Spleen (tissue), 11 donors: Measurements from ENCODE around the gene DDB1. TPM values are rescaled to one million over a fixed set of nuclear protein-coding genes. Genes with fewer than 3 reads are reported as not detected.

ENCODE experiments used
- DNase-seq: peaks from one replicate; pipeline ENCODE4 v3.0.0-alpha.2; 2020
- H3K27ac ChIP-seq, 8 donors: fragments of 200-600 bp; sonication (generic) in 7 of 8; 1 replicate in 4 of 8; 2 replicates in 4 of 8; pipeline versions ENCODE4 v1.5.0 to v1.8.0; 2016 to 2021; ENCODE audit warnings: inconsistent platforms in 4 of 8, mild to moderate bottlenecking in 4 of 8, moderate library complexity in 1 of 8
- H3K27me3 ChIP-seq, 7 donors: fragments of 200-600 bp; sonication (generic) in 6 of 7; replicated peaks in 1 of 7; 1 replicate in 4 of 7; 2 replicates in 3 of 7; pipeline versions ENCODE4 v1.5.0 to v1.8.0; 2016 to 2021; ENCODE audit warnings: inconsistent platforms in 3 of 7, mild to moderate bottlenecking in 1 of 7
- H3K36me3 ChIP-seq, 6 donors: fragments of 200-600 bp; sonication (generic) in 5 of 6; 1 replicate in 4 of 6; 2 replicates in 2 of 6; pipeline versions ENCODE4 v1.5.0 to v1.8.0; 2016 to 2021; ENCODE audit warnings: inconsistent platforms in 2 of 6
- H3K4me1 ChIP-seq, 6 donors: fragments of 200-600 bp; sonication (generic) in 5 of 6; 1 replicate in 3 of 6; 2 replicates in 3 of 6; pipeline versions ENCODE4 v1.5.0 to v1.8.0; 2016 to 2021; ENCODE audit warnings: inconsistent platforms in 3 of 6
- H3K4me3 ChIP-seq, 8 donors: fragments of 200-600 bp; sonication (generic) in 7 of 8; 1 replicate in 4 of 8; 2 replicates in 4 of 8; pipeline versions ENCODE4 v1.5.0 to v1.8.0; 2016 to 2021; ENCODE audit warnings: inconsistent platforms in 4 of 8, mild to moderate bottlenecking in 4 of 8, moderate library complexity in 2 of 8
- H3K9me3 ChIP-seq, 8 donors: fragments of 200-600 bp; sonication (generic) in 7 of 8; 1 replicate in 4 of 8; 2 replicates in 4 of 8; pipeline versions ENCODE4 v1.5.0 to v1.8.0; 2016 to 2021; ENCODE audit warnings: inconsistent platforms in 4 of 8
- CTCF ChIP-seq, 11 experiments: fragments of 200-600 bp in 7 of 11; fragments of 450-650 bp in 4 of 11; sonication (generic) in 4 of 11; IDR thresholded peaks in 8 of 11; conservative IDR thresholded peaks in 3 of 11; 1 replicate in 7 of 11; 2 replicates in 4 of 11; pipeline versions ENCODE4 v1.4.0 to v1.8.0; 2016 to 2021; ENCODE audit warnings: antibody characterized with exemption in 11 of 11, inconsistent platforms in 4 of 11, mild to moderate bottlenecking in 1 of 11
- POLR2A ChIP-seq, 3 donors: fragments of 450-650 bp; IDR thresholded peaks; one replicate each; pipeline ENCODE4 v1.5.1; 2017; ENCODE audit warnings: antibody characterized with exemption in 3 of 3, mild to moderate bottlenecking in 1 of 3
- POLR2AphosphoS5 ChIP-seq, 3 donors: sonication (generic); formaldehyde crosslinking; IDR thresholded peaks; one replicate each; pipeline ENCODE4 v1.5.1; 2017; ENCODE audit warnings: antibody characterized with exemption in 3 of 3
- WGBS, 5 donors: extraction: QIAGEN DNeasy Blood & Tissue Kit in 3 of 5; methylation state at CpG; one replicate each; pipeline versions ENCODE4 v1.1.5 to v1.1.7; 2013 to 2018; 5-methylcytosine and 5-hydroxymethylcytosine counted together
- intact Hi-C: fragments of 100-400 bp; cut with DNase I; formaldehyde crosslinking; loops from one replicate; pipeline ENCODE4 v1.15.0; 2023; ENCODE audit warnings: low total_unique reads
- polyA plus RNA-seq, 3 donors: library from polyadenylated mRNA; stranded (reverse); fragments of 200-250 nt; gene quantifications; one replicate each; pipeline ENCODE4 v1.2.1, GENCODE V29; 2013
- total RNA-seq, 7 donors: library from RNA; depleted of rRNA in 3 of 7; stranded (reverse); fragments of >200 nt in 3 of 7; fragmentation: NEBNext Ultra II Directional in 4 of 7; extraction: Animal tissue kit (Norgen Biotek cat#: 25700) in 4 of 7; gene quantifications; one replicate each; pipeline versions ENCODE4 v1.1.0 to v1.2.1, GENCODE V29; 2016 to 2021
- donor health status: healthy with polysubstance abuse.
- donor health status: DM: no; HTN: no; CAD: no; lungs with moderate emphysema.
- donor health status: DM: no; HTN: no; CAD: no.
- donor health status: Bipolar disorder and iron deficiency.
- donor health status: healthy.
- donor health status: DM: no; HTN: no; CAD: no.
- donor health status: DM: yes; HTN: yes; CAD: no.

Gene DDB1
- total and polyA plus RNA-seq, 10 donors = 68.7 to 157 (median 133) TPM

- H3K27me3 ChIP-seq = no peaks in the 10 kb centered on the region
- DNase-seq = no peak
- H3K36me3 ChIP-seq = peaks cover 0 to 91% (median 20%) of the 10 kb centered on the region in 6 donors
- no peak overlapping the region for H3K4me3 ChIP-seq
- no peak for TF ChIP-seq CTCF (IDR thresholded peaks at IDR 0.05 in 8 of 11, conservative IDR thresholded peaks at IDR 0.05 in 3 of 11)
- TF ChIP-seq POLR2AphosphoS5 (IDR thresholded peaks at IDR 0.05) = peak in 2 of 3 donors; percentile 20 to 67
- H3K27ac ChIP-seq = peak overlapping the region; percentile 61 to 87 (median 72)
- H3K9me3 ChIP-seq = no peaks in the 10 kb centered on the region
- 73 to 89% (median 76%) methylated on average over 2 to 4 of the region's 4 CpGs for WGBS, 5 donors
- H3K4me1 ChIP-seq = peaks cover 11 to 66% (median 41%) of the 10 kb centered on the region in 6 donors
- intact Hi-C loops = no loop called here
Measured at GRCh38 chr11:61345170-61345610, 12.3 kb upstream of the DDB1 start.

- Histone ChIP-seq H3K4me3 (no peak overlapping the region), H3K4me1 (peaks cover 11 to 55% (median 35%) of the 10 kb centered on the region in 6 donors), H3K27me3 (no peaks in the 10 kb centered on the region), H3K36me3 (peaks cover 0 to 90% (median 8%) of the 10 kb centered on the region in 6 donors), H3K9me3 (no peaks in the 10 kb centered on the region), H3K27ac (peak overlapping the region; percentile 21 to 87 (median 72))
- DNase-seq = peak; percentile 76
- 81 to 87% (median 83%) methylated on average over 25 to 29 of the region's 29 CpGs for WGBS, 5 donors
- intact Hi-C loops = no loop called here
- TF ChIP-seq POLR2AphosphoS5 (IDR thresholded peaks at IDR 0.05) = peak; percentile 57 to 69 (median 67)
- no peak for TF ChIP-seq POLR2A (IDR thresholded peaks at IDR 0.05)
Measured at GRCh38 chr11:61343792-61344745, 11.2 kb upstream of the DDB1 start.

- H3K4me1 ChIP-seq = peaks cover 8 to 40% (median 28%) of the 10 kb centered on the region in 6 donors
- DNase-seq = no peak
- intact Hi-C loops = no loop called here
- no peaks in the 10 kb centered on the region for H3K27me3 ChIP-seq
- no peak for TF ChIP-seq CTCF (IDR thresholded peaks at IDR 0.05 in 8 of 11, conservative IDR thresholded peaks at IDR 0.05 in 3 of 11)
- TF ChIP-seq POLR2A (IDR thresholded peaks at IDR 0.05) = no peak
- no peak for TF ChIP-seq POLR2AphosphoS5 (IDR thresholded peaks at IDR 0.05)
- H3K9me3 ChIP-seq = no peaks in the 10 kb centered on the region
- WGBS, 5 donors = 71 to 93% (median 86%) methylated on average over 14 to 20 of the region's 20 CpGs
- H3K4me3 ChIP-seq = no peak overlapping the region
- peaks cover 0 to 89% (median 0%) of the 10 kb centered on the region in 6 donors for H3K36me3 ChIP-seq
- no peak overlapping the region for H3K27ac ChIP-seq
Measured at GRCh38 chr11:61342207-61342803, 9.4 kb upstream of the DDB1 start.

- WGBS, 5 donors = 95 to 100% (median 97%) methylated on average over 4 of the region's 4 CpGs
- H3K27ac ChIP-seq = no peak overlapping the region
Measured at GRCh38 chr11:61341706-61342105, 8.8 kb upstream of the DDB1 start.

More at GRCh38 chr11:61341706-61342105, 8.8 kb upstream of the DDB1 start:
- H3K4me1 ChIP-seq = peaks cover 11 to 40% (median 27%) of the 10 kb centered on the region in 6 donors
- DNase-seq = no peak
- H3K4me3 ChIP-seq = no peak overlapping the region
- peaks cover 0 to 83% (median 0%) of the 10 kb centered on the region in 6 donors for H3K36me3 ChIP-seq
- H3K9me3 ChIP-seq = no peaks in the 10 kb centered on the region
- no peaks in the 10 kb centered on the region for H3K27me3 ChIP-seq
- intact Hi-C loops = no loop called here
- no peak for TF ChIP-seq POLR2AphosphoS5 (IDR thresholded peaks at IDR 0.05)
- TF ChIP-seq CTCF (IDR thresholded peaks at IDR 0.05 in 8 of 11, conservative IDR thresholded peaks at IDR 0.05 in 3 of 11) = no peak
- TF ChIP-seq POLR2A (IDR thresholded peaks at IDR 0.05) = no peak
